ENCODE results near the gene LOXL4.

DNA sequence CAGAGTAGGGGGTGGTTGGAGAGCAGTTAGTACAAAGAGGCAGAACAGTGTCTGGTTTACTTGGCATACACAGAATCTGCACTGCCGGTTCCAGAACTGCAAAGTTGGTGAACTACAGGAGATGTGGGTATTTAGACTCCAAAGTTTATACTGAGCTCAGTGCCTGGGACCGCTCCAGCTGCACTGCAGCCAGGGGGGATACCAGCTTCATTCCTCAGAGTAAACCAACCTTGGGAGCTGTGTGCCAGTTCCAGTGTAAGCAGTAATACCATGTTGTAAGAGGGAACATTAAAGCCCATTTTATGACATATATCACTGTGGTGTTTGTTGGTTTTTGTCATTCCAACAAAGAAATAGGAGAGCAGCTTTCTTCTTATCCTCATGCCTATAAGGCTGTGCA lies 23.4 kb downstream of the LOXL4 start:
- TF ChIP-seq, protein P1, sequence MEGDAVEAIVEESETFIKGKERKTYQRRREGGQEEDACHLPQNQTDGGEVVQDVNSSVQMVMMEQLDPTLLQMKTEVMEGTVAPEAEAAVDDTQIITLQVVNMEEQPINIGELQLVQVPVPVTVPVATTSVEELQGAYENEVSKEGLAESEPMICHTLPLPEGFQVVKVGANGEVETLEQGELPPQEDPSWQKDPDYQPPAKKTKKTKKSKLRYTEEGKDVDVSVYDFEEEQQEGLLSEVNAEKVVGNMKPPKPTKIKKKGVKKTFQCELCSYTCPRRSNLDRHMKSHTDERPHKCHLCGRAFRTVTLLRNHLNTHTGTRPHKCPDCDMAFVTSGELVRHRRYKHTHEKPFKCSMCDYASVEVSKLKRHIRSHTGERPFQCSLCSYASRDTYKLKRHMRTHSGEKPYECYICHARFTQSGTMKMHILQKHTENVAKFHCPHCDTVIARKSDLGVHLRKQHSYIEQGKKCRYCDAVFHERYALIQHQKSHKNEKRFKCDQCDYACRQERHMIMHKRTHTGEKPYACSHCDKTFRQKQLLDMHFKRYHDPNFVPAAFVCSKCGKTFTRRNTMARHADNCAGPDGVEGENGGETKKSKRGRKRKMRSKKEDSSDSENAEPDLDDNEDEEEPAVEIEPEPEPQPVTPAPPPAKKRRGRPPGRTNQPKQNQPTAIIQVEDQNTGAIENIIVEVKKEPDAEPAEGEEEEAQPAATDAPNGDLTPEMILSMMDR (IDR thresholded peaks at IDR 0.05) = no peak
- no peak for TF ChIP-seq POLR2A (IDR thresholded peaks at IDR 0.05)
